IMR-90 (cell line): Measurements from ENCODE around the gene GPC5.

Experiments
- CHD1 ChIP-seq: IDR thresholded peaks from 2 replicates; pipeline ENCODE4 v1.6.1; 2012; ENCODE audit warnings: low read depth, low read length, improper control_type of control experiment
- CTCF ChIP-seq: conservative IDR thresholded peaks from 2 replicates; pipeline ENCODE4 v1.5.1; 2012; ENCODE audit warnings: mild to moderate bottlenecking, low read depth, low read length, improper control_type of control experiment
- FOS ChIP-seq: fragments of 150-350 bp; IDR thresholded peaks from 2 replicates; pipeline ENCODE4 v1.6.1; 2016; ENCODE audit warnings: low read depth, low read length
- MXI1 ChIP-seq: IDR thresholded peaks from 2 replicates; pipeline ENCODE4 v1.6.1; 2012; ENCODE audit warnings: low read depth, mild to moderate bottlenecking, low read length, moderate library complexity, borderline replicate concordance
- NFE2L2 ChIP-seq: fragments of 150-350 bp; IDR thresholded peaks from 2 replicates; pipeline ENCODE4 v1.6.1; 2016; ENCODE audit warnings: low read depth, mild to moderate bottlenecking, low read length
- POLR2A ChIP-seq: IDR thresholded peaks from 2 replicates; pipeline ENCODE4 v1.6.1; 2012; ENCODE audit warnings: mild to moderate bottlenecking, low read depth, low read length
- RAD21 ChIP-seq: IDR thresholded peaks from 2 replicates; pipeline ENCODE4 v1.6.1; 2012; ENCODE audit warnings: low read length, improper control_type of control experiment
- RCOR1 ChIP-seq: IDR thresholded peaks from 2 replicates; pipeline ENCODE4 v1.6.1; 2012; ENCODE audit warnings: mild to moderate bottlenecking, low read length, improper control_type of control experiment; ENCODE audit not compliant: insufficient replicate concordance
- SMC3 ChIP-seq: fragments of 150-350 bp; IDR thresholded peaks from 2 replicates; pipeline ENCODE4 v1.6.1; 2016; ENCODE audit warnings: low read depth, mild to moderate bottlenecking, antibody characterized with exemption, low read length, moderate library complexity
- USF2 ChIP-seq: fragments of 150-350 bp; IDR thresholded peaks from 2 replicates; pipeline ENCODE4 v1.6.1; 2017; ENCODE audit warnings: mild to moderate bottlenecking, antibody characterized with exemption, low read length, low read depth

- TF ChIP-seq CTCF (no peak), NFE2L2 (no peak), USF2 (no peak), POLR2A (no peak), SMC3 (no peak), MXI1 (no peak), CHD1 (no peak), FOS (no peak), RAD21 (no peak), RCOR1 (no peak)
These were observed 190.1 kb downstream of the GPC5 start for GRCh38 chr13:91588541-91588940.
